NB4 (cell line): Measurements from ENCODE around the gene PLXDC2.

Experiments
- POLR2A ChIP-seq: IDR thresholded peaks from 2 replicates; pipeline ENCODE4 v1.6.1; 2011; ENCODE audit warnings: mild to moderate bottlenecking; ENCODE audit not compliant: insufficient read length; ENCODE audit errors: extremely low read depth
- TF ChIP-seq, protein P1 (sequence below): IDR thresholded peaks from one replicate; pipeline ENCODE4 v1.5.1; 2012; ENCODE audit warnings: low read depth, low read length
- TF ChIP-seq, protein P2 (sequence below): IDR thresholded peaks from 2 replicates; pipeline ENCODE4 v1.6.1; 2011; ENCODE audit warnings: low read depth, low read length

DNA sequence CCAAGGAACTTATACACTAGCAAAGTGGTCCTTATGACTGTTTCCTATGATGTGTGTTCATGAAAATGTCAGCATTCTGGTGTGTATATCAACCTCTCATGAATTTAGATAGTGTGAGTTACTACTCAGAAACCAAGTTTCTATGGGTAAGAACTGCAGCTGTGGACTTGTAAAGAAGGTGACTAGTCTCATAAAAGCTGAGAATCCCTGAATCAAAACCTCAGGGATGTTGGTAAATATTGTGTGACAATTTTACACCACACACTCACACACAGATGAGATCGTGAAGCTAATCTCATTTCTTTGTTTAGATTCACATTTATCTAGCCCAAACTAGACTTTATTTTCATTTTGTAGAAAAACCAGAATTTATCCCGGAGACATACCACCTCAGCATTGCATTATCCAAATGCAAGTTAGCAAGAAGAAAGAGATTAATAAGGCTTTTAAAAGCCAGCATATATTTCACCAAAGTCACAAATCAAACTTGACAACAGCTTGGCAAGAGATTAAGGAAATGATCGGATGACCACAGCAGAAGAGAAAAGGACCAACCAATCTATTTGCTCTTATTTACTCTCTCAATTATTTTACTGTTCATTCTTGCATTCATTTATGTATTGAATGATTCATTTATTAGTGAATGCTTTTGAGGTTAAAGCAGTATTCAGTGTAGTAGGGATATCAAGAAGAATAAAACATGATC is 92.9 kb downstream of the PLXDC2 start:
- TF ChIP-seq, protein P1, sequence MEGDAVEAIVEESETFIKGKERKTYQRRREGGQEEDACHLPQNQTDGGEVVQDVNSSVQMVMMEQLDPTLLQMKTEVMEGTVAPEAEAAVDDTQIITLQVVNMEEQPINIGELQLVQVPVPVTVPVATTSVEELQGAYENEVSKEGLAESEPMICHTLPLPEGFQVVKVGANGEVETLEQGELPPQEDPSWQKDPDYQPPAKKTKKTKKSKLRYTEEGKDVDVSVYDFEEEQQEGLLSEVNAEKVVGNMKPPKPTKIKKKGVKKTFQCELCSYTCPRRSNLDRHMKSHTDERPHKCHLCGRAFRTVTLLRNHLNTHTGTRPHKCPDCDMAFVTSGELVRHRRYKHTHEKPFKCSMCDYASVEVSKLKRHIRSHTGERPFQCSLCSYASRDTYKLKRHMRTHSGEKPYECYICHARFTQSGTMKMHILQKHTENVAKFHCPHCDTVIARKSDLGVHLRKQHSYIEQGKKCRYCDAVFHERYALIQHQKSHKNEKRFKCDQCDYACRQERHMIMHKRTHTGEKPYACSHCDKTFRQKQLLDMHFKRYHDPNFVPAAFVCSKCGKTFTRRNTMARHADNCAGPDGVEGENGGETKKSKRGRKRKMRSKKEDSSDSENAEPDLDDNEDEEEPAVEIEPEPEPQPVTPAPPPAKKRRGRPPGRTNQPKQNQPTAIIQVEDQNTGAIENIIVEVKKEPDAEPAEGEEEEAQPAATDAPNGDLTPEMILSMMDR = no peak
- TF ChIP-seq, protein P2, sequence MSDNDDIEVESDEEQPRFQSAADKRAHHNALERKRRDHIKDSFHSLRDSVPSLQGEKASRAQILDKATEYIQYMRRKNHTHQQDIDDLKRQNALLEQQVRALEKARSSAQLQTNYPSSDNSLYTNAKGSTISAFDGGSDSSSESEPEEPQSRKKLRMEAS = no peak
- TF ChIP-seq POLR2A = no peak
